HL-60/S4 treated with phorbol 12-myristate 13-acetate at 8.2 ng/mL for 4 days and 3 days (cell line): Measurements from ENCODE around the gene PGR.
"Not testable (repeated sequence)": the region's sequence is repeated elsewhere in the genome, so short reads cannot be mapped to it uniquely, and the experiment has no call there.

Experiments used
- in situ Hi-C: fragments of 300-500 bp; cut with MboI; formaldehyde crosslinking; loops from 2 replicates; pipeline ENCODE4 v1.15.0; 2022; ENCODE audit warnings: low sequenced_read_pairs

PGR gene

DNA sequence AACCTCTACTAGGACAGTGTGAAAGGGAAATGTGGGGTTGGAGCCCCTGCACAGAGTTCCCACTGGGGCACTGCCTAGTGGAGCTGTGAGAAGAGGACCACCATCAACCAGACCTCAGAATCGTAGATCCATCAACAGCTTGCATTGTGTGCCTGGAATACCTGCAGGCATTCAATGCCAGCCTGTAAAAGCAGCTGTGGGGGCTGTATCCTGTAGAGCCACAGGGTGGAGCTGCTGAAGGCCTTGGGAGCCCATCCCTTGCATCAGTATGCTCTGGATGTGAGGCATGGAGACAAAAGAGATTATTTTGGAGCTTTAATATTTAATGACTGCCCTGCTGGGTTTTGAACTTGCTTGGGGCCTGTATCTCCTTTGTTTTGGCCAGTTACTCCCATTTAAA, 46.3 kb downstream of the PGR start:
- in situ Hi-C loops = no loop called here

DNA sequence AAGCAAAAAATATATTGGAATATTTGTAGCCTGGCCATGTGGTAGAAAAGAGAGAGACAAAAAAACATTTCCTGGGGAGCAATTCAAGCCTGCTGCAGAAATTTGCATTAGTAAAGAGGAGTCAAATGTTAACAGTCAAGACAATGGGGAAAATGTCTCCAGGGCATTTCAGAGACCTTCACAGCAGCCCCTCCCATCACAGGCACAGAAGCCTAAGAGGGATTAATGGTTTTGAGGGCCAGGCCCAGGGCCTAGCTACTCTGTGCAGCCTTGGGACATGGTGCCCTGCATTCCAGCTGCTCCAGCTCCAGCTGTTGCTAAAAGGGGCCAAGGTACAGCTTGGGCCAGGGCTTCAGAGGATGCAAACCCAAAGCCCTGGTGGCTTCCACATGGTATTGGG, 46.8 kb downstream of the PGR start:
- in situ Hi-C loops = no loop called here

DNA sequence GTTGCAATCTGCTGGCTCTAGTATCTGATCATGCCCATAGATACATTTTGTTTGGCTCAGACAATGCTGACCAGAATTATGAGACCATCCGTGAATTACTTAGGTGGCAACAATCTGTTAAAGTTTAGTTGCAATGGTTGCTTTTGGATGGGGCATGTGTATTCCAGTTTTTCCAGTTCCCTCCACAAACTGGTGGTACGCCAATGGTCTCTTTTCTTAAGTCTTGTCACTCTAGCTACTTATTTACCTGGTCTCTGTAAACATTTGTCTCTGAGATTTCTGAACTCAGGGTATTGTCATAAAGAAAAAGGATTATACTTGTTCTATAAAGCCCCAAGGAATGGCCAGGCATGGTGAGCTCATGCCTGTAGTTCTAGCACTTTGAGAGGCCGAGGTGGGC, 65.9 kb downstream of the PGR start:
- in situ Hi-C loops = no loop called here

DNA sequence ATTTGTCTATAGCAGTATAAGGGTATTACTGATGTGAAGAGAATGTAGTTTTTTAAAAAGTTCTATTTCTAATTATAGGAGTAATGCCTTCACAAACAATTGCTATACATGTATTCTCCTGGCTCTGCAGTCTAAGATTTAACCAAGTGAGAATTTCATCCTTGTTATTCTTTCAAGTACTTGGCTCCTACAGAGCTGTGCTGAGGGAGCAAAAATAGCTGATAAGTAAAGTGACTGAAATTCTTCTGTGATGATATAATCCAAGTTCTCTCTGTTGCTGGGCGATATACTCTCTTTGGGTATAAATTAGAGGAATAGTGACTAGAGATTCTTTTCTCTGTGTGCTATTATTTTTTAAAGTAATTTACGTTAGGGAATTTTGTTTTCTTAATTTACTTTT, 68.0 kb downstream of the PGR start:
- in situ Hi-C loops = no loop called here

DNA sequence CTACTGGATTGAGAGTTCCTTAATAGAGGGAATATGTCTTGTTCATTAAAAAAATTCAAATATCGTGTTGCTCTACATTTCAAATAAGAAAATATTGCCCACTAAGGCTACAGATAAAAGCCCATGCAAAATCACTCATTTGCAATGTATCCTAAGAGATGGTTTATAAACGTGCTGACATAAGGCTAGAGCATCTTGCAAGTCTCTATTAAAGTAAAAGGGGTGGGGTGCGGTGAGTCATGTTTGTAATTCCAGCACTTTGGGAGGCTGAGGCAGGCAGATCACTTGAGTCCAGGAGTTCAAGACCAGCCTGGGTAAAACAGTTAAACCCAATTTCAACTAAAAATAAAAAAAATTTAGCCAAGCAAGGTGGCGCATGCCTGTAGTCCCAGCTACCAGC, 70.3 kb downstream of the PGR start:
- in situ Hi-C loops = no loop called here

DNA sequence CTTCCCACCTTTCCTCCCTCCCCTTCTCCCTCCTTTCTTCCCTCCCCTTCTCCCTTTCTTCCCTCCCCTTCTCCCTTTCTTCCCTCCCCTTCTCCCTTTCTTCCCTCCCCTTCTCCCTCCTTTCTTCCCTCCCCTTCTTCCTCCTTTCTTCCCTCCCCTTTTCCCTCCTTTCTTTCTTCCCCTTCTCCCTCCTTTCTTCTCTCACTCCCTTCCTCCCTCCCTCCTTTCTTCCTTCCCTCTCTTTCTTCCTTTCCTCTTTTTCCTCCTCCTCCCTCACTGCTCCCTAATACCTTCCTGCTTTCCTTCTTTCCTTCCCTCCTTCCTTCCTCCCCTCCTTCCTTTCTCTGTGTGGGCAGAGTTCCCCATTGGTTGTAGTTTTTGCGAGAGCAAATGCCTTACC, 76.1 kb downstream of the PGR start:
- in situ Hi-C loops = no loop called here

DNA sequence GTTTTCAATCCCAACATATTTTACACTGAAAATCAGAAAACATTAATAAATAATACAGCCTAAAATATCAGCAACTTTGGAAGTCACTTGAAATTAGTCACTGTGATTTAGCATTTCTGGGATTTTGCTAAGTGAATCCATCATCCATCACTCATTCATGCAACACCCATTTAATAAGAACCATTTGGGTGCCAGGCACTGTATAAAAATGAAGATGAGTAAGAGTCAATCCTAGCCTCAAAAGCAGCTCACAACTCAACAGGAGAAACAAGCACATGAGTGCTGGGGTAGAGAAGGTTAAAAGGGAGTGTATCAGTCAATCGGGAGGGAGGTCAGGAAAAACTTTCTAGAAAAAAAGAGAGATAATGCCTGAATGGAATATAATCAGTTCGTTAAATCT, 77.9 kb downstream of the PGR start:
- in situ Hi-C loops = no loop called here

DNA sequence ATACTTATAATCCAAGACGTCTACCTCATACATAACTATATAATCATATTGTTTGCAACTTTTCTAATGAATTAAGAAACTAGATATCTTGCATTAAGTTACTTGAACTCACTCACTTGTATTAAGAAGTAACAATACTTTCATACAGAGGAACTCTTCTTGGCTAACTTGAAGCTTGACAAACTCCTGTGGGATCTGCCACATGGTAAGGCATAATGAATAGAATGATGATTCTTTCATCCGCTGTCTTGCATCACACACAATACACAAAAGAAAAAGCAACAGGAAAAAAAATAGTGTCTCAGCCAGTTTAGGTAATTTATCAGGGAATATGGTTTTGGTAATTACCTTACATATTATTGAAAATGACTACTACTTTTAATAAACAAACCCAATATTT, 79.8 kb downstream of the PGR start:
- in situ Hi-C loops = no loop called here

DNA sequence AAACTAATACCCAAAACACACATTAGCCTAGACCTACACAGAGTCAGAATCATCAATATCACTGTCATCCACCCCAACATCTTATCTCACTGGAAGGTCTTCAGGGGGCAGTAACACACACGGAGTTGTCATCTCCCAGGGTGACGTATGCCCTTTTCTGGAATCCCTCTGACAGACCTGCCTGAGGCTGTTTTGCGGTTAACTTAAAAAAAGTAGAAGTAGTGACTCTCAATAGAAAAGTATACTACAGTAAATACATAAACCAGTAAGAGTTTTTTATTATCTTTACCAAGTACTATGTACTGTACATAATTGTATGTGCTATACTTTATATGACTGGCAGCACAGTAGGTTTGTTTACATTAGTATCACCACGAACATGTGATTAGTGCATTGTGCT, 80.5 kb downstream of the PGR start:
- in situ Hi-C loops = no loop called here

DNA sequence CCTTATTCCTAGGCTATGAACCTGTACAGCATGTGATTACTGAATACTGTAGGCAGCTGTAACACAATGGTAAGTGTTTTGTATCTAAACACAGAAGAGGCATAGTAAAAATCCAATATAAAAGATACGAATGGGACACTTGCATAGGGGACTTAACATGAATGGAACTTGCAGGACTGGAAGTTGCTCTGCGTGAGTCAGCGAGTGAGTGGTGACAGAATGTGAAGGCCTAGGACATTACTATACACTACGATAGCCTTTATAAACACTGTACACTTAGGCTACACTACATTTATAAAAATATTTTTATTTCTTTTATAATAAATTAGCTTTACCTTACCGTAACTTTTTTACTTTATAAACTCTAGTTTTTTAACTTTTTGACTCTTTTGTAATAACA, 81.1 kb downstream of the PGR start:
- in situ Hi-C loops = no loop called here

DNA sequence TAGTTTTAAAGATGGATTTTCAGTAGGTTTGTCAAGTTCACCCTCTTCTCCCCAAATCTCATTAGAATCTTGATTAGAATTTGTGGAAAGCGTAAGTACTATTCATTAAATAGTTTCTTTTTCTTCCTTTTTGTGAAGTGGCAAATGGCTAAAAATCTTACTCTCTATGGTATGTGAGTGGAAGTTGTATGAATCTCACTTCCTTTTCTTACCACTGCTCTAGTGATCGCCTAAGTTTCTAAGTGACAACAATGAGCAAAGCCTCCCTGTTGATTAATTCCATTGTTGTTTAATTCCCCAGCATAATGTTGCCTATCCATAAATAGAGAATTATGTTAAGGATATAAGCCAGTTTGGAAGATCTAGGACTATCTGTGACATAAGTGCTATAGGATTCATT, 82.7 kb downstream of the PGR start:
- in situ Hi-C loops = no loop called here

DNA sequence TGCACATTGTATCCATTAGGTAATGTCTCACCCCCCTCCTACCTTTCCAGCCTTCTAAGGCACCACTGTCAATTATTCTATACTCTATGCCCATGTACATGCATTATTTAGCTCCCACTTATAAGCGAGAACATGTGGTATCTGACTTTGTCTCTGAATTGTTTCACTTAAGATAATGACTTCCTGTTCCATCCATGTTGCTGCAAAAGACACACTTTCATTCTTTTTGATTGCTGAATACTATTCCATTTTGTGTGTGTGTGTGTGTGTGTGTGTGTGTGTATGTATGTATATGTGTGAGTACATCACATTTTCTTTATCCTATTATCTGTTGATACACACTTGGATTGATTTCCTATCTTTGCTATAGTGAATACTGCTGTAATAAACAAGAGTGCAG, 84.2 kb downstream of the PGR start:
- in situ Hi-C loops = no loop called here

DNA sequence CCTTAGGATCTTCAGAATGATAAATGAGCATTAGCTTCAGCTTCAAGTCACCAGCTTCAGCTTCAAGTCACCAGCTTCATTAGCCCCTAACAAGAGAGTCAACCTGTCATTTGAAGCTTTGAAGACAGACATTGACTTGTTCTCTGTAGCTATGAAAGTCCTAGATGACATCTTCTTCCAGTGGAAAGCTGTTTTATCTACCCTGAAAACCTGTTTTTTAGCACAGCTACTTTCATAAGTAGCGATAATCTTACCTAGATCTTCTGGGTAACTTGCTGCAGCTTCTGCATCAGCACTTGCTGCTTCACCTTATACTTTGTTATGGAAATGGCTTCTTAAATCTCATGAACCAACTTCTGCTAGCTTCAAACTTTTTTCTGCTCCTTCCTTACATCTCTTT, 85.7 kb downstream of the PGR start:
- in situ Hi-C loops = no loop called here

DNA sequence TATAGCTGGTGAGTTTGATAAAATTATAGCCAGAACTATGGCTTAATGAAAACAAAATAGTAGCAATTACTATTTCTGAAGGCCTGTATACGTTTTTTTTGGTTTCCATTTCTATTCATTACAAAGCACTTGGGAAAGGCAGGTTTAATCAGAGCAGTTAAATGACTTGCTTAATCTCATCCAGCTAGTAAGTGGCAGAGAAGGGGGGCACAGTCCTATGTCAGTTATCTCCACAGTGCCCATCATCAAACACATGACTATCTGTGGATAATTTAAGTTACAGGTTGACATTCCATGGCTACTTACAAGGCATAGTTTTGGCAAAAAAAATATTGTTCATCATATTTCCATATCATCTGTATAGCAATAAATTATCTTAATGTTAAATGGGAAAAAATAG, 93.7 kb downstream of the PGR start:
- in situ Hi-C loops = no loop called here

DNA sequence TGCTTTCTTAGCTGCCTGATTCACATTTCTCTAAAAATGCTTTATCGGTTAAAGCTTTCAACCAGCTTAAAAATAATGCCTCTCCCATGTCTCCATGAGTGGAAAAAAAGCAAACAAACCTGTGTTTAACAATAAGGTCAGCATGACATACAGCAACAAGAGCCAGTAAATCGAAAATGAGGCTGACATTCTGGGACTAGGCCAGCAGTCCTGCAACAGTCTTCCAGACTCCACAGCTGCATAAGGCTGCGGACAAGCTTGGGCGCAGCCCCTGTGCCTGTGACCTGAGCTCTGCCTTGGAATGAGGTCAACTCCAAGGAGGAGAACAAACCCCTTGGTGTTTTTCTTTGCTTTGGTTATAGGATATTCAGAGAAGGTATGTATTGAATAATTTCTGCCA, 95.5 kb downstream of the PGR start:
- in situ Hi-C loops = no loop called here

DNA sequence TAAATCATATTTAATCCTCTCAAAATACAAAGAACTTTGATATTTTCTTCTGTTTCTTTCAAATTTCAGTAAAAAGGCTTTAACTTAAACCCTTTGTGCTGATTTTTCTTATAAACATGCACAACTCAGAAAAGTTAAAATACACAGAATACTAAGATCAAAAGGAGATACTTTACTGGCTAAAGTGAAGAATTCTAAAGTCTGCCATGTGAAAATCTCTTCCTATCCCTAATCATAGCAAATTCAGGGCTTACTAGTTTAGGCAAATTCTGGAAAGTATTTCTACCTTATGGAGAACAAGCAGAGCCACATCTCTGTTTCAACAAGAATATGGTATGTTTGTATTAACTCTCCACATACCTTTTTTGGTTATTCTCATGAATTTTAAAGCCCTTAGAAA, 96.6 kb downstream of the PGR start:
- in situ Hi-C loops = no loop called here

DNA sequence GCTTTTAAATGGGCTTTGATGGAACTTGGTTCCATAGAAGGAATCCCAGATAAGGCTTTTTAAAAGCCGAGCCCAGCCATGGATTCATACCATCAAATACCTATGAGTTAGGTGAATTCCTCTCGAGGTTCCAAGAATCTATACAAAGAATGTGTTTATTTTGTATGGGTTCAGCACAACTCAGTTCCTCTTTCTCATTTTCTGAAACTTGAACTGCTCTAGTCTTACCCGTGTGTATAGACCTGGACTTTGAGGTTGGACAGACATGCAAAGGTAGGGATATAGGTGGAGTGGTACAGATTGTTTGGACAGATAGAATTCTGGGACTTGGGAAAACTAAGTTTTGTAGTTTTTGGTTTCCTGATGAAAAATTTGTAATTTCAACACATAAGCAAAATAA, 97.9 kb downstream of the PGR start:
- in situ Hi-C loops = no loop called here

DNA sequence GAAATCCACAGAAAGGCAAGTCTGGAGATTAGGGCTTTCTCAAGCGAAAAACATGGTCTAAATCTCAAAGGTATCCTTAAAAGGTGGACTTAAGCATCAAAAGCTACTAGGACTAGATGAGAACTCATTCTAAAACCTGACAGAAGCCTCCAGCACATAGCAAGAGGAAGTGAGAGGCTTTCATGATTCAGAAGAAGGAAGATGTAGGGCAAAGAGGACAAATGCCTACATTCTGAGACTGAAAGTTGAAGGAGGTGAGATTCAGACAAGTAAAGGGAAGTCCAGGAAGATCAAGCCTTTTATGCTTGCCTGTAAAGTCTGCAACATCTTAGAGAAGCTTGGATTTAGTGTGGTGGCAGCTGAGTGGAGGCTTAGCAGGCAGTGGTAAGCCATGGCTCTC, 98.9 kb downstream of the PGR start:
- in situ Hi-C loops = no loop called here

DNA sequence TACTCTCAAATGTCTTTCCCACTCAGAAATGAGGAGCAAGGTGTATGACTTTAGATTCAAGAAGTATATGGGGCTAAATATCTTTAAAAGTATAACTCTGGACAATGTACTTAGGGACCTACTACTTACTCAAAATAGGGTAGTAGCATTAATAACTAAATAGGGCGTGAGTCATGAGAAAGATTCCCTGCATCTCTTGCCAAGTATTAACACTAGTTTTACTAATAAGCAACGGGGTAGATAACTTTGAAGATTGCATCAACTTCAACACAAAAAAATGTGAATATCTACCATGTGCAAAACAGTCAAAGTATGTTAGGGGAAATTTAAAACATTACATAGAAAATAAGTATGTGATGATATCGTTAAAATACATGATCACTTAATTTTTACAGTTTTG, 99.6 kb downstream of the PGR start:
- in situ Hi-C loops = no loop called here

DNA sequence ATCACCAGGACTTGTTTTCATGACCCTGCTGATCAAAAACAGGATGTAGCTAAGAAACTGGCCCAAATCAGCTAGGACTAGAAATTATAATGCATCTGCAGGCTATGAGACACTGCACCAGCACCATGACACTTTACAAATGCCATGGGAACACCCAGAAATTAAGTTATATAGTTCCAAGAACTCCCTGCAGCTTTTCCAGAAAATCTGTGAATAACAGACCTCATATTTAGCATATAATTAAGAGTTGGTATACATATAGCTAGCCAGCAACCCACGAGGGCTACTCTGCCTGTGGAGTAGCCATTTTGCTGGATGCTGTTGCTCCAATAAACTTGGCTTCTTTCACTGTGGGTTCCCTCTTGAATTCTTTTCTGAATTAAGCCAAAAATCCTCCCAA, 101.0 kb downstream of the PGR start:
- in situ Hi-C loops = no loop called here

DNA sequence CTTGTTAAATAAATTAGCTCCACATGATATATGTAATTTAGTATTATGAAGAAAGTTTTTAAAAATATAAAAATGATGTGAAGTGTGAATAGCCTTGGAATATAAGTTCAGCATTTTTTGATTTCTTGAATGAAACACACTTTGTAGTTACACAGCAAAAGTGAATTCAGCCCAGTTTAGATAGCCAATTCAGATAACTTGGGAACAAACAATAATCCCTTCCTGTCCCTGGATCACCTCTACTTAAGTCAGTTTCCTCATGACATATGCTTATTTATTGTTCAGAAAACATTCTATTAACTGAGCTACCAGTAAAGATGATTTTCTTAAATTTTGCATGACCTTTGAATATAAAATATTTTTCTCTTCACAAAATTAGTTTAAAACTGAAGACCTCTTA, 107.4 kb downstream of the PGR start:
- in situ Hi-C loops = no loop called here

DNA sequence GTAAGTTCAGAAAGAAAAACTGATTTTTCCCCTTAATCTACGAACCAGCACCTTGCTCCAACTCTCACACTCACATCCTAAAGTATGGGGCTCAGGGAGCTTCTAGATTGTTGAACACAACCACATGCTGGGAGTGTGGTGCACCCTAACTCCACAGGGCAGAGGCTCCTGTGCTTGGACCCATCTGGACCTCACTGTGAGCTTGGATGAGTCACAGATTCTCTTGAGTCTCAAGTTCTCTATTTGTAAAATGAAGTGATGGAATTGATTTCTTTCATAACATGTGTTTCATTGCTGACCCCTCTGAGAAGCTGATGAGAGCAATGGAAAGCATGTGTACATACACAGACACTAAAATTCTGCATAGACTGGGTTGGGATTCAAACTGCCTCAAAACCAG, 109.7 kb downstream of the PGR start:
- in situ Hi-C loops = no loop called here

DNA sequence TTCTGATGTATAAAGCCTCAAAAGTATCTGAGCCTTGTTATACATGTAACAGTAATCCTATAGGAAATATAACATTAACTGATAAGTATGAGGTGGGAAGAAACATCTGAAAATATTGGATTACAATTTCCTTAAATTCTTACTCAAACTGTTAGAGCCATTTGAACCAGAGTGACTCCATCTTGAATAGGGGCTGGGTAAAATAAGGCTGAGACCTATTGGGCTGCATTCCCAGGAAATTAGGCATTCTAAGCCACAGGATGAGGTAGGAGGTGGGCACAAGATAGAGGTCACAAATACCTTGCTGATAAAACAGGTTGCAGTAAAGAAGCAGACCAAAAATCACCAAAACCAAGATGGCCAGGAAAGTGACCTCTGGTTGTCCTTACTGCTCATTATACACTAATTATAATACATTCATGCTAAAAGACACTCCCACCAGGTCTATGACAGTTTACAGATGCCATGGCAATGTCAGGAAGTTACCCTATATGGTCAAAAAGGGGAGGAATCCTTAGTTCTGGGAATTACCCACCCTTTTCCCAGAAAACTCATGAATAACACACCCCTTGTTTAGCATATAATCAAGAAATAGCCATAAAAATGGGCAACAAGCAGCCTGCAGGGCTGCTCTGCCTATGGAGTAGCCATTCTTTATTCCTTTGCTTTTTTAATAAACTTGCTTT, 114.9 kb downstream of the PGR start:
- in situ Hi-C loops = no loop called here

DNA sequence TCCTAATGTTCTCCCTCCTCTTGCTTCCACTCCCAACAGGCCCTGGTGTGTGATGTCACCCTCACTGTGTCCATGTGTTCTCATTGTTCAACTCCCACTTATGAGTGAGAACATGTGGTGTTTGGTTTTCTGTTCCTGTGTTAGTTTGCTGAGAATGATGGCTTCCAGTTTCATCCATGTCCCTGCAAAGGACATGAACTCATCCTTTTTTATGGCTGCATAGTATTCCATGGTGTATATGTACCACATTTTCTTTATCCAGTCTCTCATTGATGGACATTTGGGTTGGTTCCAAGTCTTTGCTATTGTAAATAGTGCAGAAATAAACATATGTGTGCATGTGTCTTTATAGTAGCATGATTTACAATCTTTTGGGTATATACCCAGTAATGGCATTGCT, 115.9 kb downstream of the PGR start:
- in situ Hi-C loops = not testable (repeated sequence)
